GM10266 (cell line): Measurements from ENCODE around the gene METAP2.
A peak's percentile ranks its signal among the peaks of the same experiment; 100 is the strongest.

Source experiments
- DNase-seq: peaks from one replicate; pipeline ENCODE4 v3.0.0; 2012; ENCODE audit errors: extremely low spot score
- CTCF ChIP-seq: IDR thresholded peaks from 2 replicates; pipeline ENCODE4 v1.5.1; 2012; ENCODE audit warnings: mild to moderate bottlenecking, low read depth; ENCODE audit not compliant: control insufficient read depth, insufficient read depth; ENCODE audit errors: missing control alignments

Gene METAP2

GRCh38 chr12:95529693-95530225 is 55.8 kb downstream of the METAP2 start:
- no peak for TF ChIP-seq CTCF
- DNase-seq = no peak

- no peak for DNase-seq
- no peak for TF ChIP-seq CTCF
Measured at GRCh38 chr12:95532851-95533250, 58.9 kb downstream of the METAP2 start.

GRCh38 chr12:95533985-95534384 is 60.0 kb downstream of the METAP2 start:
- DNase-seq = no peak
- TF ChIP-seq CTCF = peak; percentile 2

GRCh38 chr12:95538006-95538405 is 64.1 kb downstream of the METAP2 start:
- DNase-seq = no peak
- no peak for TF ChIP-seq CTCF

- TF ChIP-seq CTCF = no peak
- DNase-seq = no peak
Measured at GRCh38 chr12:95538656-95539055, 64.7 kb downstream of the METAP2 start.

GRCh38 chr12:95541436-95541835 is 67.5 kb downstream of the METAP2 start:
- no peak for TF ChIP-seq CTCF
- DNase-seq = no peak

GRCh38 chr12:95543305-95543704 is 69.4 kb downstream of the METAP2 start:
- DNase-seq = no peak

More at GRCh38 chr12:95543305-95543704, 69.4 kb downstream of the METAP2 start:
- no peak for TF ChIP-seq CTCF
